ENCODE results near the gene ANKMY1. TPM values are rescaled to one million over a fixed set of nuclear protein-coding genes. Genes with fewer than 3 reads are reported as not detected.

The ANKMY1 gene
- total RNA-seq, 2 experiments from 2014 or later = 25.7 to 26.2 TPM

- CTCF ChIA-PET = no interaction called here
- H3K9me3 Mint-ChIP-seq = no peaks in the 10 kb centered on the region
- no peak for DNase-seq
Observed at GRCh38 chr2:240472078-240472790, 85.6 kb downstream of the ANKMY1 start.

GRCh38 chr2:240469740-240470139, 88.0 kb downstream of the ANKMY1 start:
- ChIA-PET POLR2A (no interaction called here), CTCF (no interaction called here)
- ATAC-seq (ENCODE audit: poor library complexity) = no peak
- no peak for TF ChIP-seq CTCF (IDR thresholded peaks at IDR 0.05)
- no peak overlapping the region for H3K4me3 Mint-ChIP-seq
- intact Hi-C loops (cut with DNase I, micrococcal nuclease) = no loop called here
- H3K4me1 Mint-ChIP-seq (ENCODE audit: low read depth) = no peaks in the 10 kb centered on the region
- Histone ChIP-seq H3K9me3 (ENCODE audit: control insufficient read depth in 1 of 2, insufficient read depth in 1 of 2, low read length in 2 of 2) (peaks cover 22% of the 10 kb centered on the region in 2 experiments), H3K4me1 (ENCODE audit: insufficient read depth, low read length) (no peaks in the 10 kb centered on the region), H3K27ac (ENCODE audit: low read depth in 1 of 2, low read length in 2 of 2) (no peak overlapping the region), H3K4me3 (ENCODE audit: low read length) (no peak overlapping the region), H3K27me3 (ENCODE audit: control insufficient read depth in 1 of 2, insufficient read depth in 2 of 2, low read length in 2 of 2) (no peaks in the 10 kb centered on the region), H3K36me3 (ENCODE audit: insufficient read depth, low read length) (peaks cover 2% of the 10 kb centered on the region)
- H3K27ac Mint-ChIP-seq = no peak overlapping the region
- H3K27me3 Mint-ChIP-seq = no peaks in the 10 kb centered on the region
- DNase-seq = peak in 1 of 14 experiments; percentile 1
- peaks cover 33% of the 10 kb centered on the region for H3K36me3 Mint-ChIP-seq (ENCODE audit: low read depth)
- no peaks in the 10 kb centered on the region for H3K9me3 Mint-ChIP-seq

More at GRCh38 chr2:240472078-240472790, 85.6 kb downstream of the ANKMY1 start:
- intact Hi-C loops (cut with DNase I, micrococcal nuclease) = no loop called here
- Mint-ChIP-seq H3K27me3 (no peaks in the 10 kb centered on the region), H3K27ac (no peak overlapping the region), H3K4me3 (no peak overlapping the region), H3K4me1 (ENCODE audit: low read depth) (no peaks in the 10 kb centered on the region), H3K36me3 (ENCODE audit: low read depth) (peaks cover 46% of the 10 kb centered on the region)
- POLR2A ChIA-PET = no interaction called here
- ATAC-seq (ENCODE audit: poor library complexity) = no peak
- H3K4me3 ChIP-seq (ENCODE audit: low read length) = no peak overlapping the region
- H3K9me3 ChIP-seq (ENCODE audit: control insufficient read depth in 1 of 2, insufficient read depth in 1 of 2, low read length in 2 of 2) = peaks cover 30 to 31% of the 10 kb centered on the region in 2 experiments
- H3K4me1 ChIP-seq (ENCODE audit: insufficient read depth, low read length) = no peaks in the 10 kb centered on the region
- no peak for TF ChIP-seq CTCF (IDR thresholded peaks at IDR 0.05)
- H3K27ac ChIP-seq (ENCODE audit: low read depth in 1 of 2, low read length in 2 of 2) = no peak overlapping the region
- H3K36me3 ChIP-seq (ENCODE audit: insufficient read depth, low read length) = peaks cover 2% of the 10 kb centered on the region
- H3K27me3 ChIP-seq (ENCODE audit: control insufficient read depth in 1 of 2, insufficient read depth in 2 of 2, low read length in 2 of 2) = no peaks in the 10 kb centered on the region

GRCh38 chr2:240469239-240469636, 88.5 kb downstream of the ANKMY1 start:
- no peak for TF ChIP-seq CTCF (IDR thresholded peaks at IDR 0.05)
- H3K4me1 Mint-ChIP-seq (ENCODE audit: low read depth) = no peaks in the 10 kb centered on the region
- ChIA-PET CTCF (no interaction called here), POLR2A (no interaction called here)
- no peaks in the 10 kb centered on the region for H3K4me1 ChIP-seq (ENCODE audit: insufficient read depth, low read length)
- peaks cover 29% of the 10 kb centered on the region for H3K36me3 Mint-ChIP-seq (ENCODE audit: low read depth)
- no peaks in the 10 kb centered on the region for H3K9me3 Mint-ChIP-seq
- DNase-seq (peak in 1 of 14 experiments; percentile 0), ATAC-seq (ENCODE audit: poor library complexity) (no peak)
- intact Hi-C loops (cut with DNase I, micrococcal nuclease) = no loop called here
- H3K27ac ChIP-seq (ENCODE audit: low read depth in 1 of 2, low read length in 2 of 2) = no peak overlapping the region
- H3K36me3 ChIP-seq (ENCODE audit: insufficient read depth, low read length) = peaks cover 2% of the 10 kb centered on the region
- no peaks in the 10 kb centered on the region for H3K27me3 Mint-ChIP-seq
- no peaks in the 10 kb centered on the region for H3K27me3 ChIP-seq (ENCODE audit: control insufficient read depth in 1 of 2, insufficient read depth in 2 of 2, low read length in 2 of 2)
- H3K4me3 Mint-ChIP-seq = no peak overlapping the region
- H3K27ac Mint-ChIP-seq = no peak overlapping the region
- peaks cover 22 to 25% of the 10 kb centered on the region in 2 experiments for H3K9me3 ChIP-seq (ENCODE audit: control insufficient read depth in 1 of 2, insufficient read depth in 1 of 2, low read length in 2 of 2)
- H3K4me3 ChIP-seq (ENCODE audit: low read length) = no peak overlapping the region
